C4-2B (cell line): ENCODE results near the gene MUCL1.

Experiments
- CTCF ChIP-seq: fragments of 450-650 bp; conservative IDR thresholded peaks from 2 replicates; pipeline ENCODE4 v1.5.1; 2017; ENCODE audit warnings: mild to moderate bottlenecking
- ZFX ChIP-seq: fragments of 450-650 bp; IDR thresholded peaks from 2 replicates; pipeline ENCODE4 v1.6.1; 2017

DNA sequence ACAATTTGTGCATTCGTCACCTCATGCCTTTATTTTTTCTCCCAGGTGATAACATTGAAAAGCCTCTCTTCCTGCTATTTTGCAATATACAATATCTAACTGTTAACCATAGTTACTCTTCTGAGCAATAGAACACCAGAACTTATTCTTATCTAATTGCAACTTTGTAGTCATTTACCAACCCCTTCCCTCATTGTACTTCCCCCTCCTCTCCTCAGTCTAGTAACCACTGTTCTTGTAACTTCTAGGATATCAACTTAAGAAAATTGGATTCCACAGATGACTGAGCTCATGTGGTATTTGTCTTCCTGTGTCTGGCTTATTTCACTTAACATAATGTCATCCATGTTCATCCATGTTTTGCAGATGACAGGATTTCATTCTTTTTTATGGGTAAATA lies 7.6 kb downstream of the MUCL1 start:
- no peak for TF ChIP-seq CTCF
- no peak for TF ChIP-seq ZFX
